GM12878 (cell line): ENCODE data around the gene COL6A1. TPM values are rescaled to one million over a fixed set of nuclear protein-coding genes. Genes with fewer than 3 reads are reported as not detected.

ENCODE experiments used
- ATAC-seq: fragments of 200-7000 bp; cut with Tn5 transposase; 3 replicates; pipeline ENCODE4 v1.9.1; 2020; ENCODE audit warnings: mild to moderate bottlenecking, moderate library complexity
- BruUV-seq: library from RNA; stranded (reverse); fragments of 400-500 nt; replicated peaks from 2 replicates; lab custom pipeline; 2021; lab: Mats Ljungman, UMichigan
- CTCF ChIA-PET: fragments of 300-600 bp; sonication (Branson Sonifier 250); formaldehyde crosslinking; extraction: SDS; loops from one replicate; lab custom pipeline; 2021; ENCODE audit warnings: inconsistent platforms; lab: Yijun Ruan, JAX
- POLR2A ChIA-PET: fragments of 350-600 bp; formaldehyde crosslinking; extraction: SDS; loops from one replicate; lab custom pipeline; 2021; ENCODE audit warnings: inconsistent platforms; lab: Charles Lee
- RAD21 ChIA-PET: fragments of 300-600 bp; sonication (Branson Sonifier 250); formaldehyde crosslinking; loops from one replicate; lab custom pipeline; 2023; ENCODE audit warnings: antibody characterized with exemption; ENCODE audit not compliant: unreplicated experiment; lab: Charles Lee
- SMC1A ChIA-PET: fragments of 300-600 bp; sonication (Branson Sonifier 250); formaldehyde crosslinking; loops from one replicate; lab custom pipeline; 2023; ENCODE audit not compliant: unreplicated experiment, uncharacterized antibody; lab: Charles Lee
- DNase-seq: peaks from one replicate; pipeline ENCODE4 v3.0.0-alpha.2; 2011; ENCODE audit warnings: low read depth, low spot score
- FAIRE-seq: peaks from 3 replicates; lab custom pipeline; 2011; peaks lifted over from hg19 to GRCh38; lab: Jason Lieb, UNC
- H2AFZ ChIP-seq: 2 replicates; pipeline ENCODE4 v1.6.0; 2011; ENCODE audit warnings: low read depth, low read length, control low read depth; ENCODE audit not compliant: control insufficient read depth
- H3K27ac ChIP-seq: 2 replicates; pipeline ENCODE4 v1.5.1; 2011; ENCODE audit warnings: control low read depth; ENCODE audit not compliant: control insufficient read depth, insufficient read depth
- H3K27me3 ChIP-seq, 2 experiments: replicated peaks in 1 of 2; 2 replicates each; pipeline versions ENCODE4 v1.6.0 to v1.6.1; 2011; ENCODE audit warnings: low read length in 1 of 2; ENCODE audit not compliant: control insufficient read depth in 2 of 2, insufficient read depth in 2 of 2
- H3K36me3 ChIP-seq, 2 experiments: 2 replicates each; pipeline ENCODE4 v1.5.1; 2011; ENCODE audit warnings: low read length in 1 of 2; ENCODE audit not compliant: control insufficient read depth in 2 of 2, insufficient read depth in 2 of 2
- H3K4me1 ChIP-seq: 2 replicates; pipeline ENCODE4 v1.6.1; 2011; ENCODE audit warnings: mild to moderate bottlenecking, low read length, moderate library complexity, mixed read lengths; ENCODE audit not compliant: control insufficient read depth, insufficient read depth
- H3K4me2 ChIP-seq: 2 replicates; pipeline ENCODE4 v1.6.0; 2011; ENCODE audit warnings: control low read depth; ENCODE audit not compliant: control insufficient read depth, insufficient read depth
- H3K4me3 ChIP-seq: fragments of 200-600 bp; sonication (generic); 2 replicates; pipeline ENCODE4 v1.5.1; 2016
- H3K79me2 ChIP-seq: 2 replicates; pipeline ENCODE4 v1.6.0; 2011; ENCODE audit warnings: low read length; ENCODE audit not compliant: control insufficient read depth, insufficient read depth
- H3K9ac ChIP-seq: 2 replicates; pipeline ENCODE4 v1.8.0; 2011; ENCODE audit warnings: low read length, control low read depth, mixed read lengths; ENCODE audit not compliant: control insufficient read depth, insufficient read depth
- H3K9me3 ChIP-seq: replicated peaks from 3 replicates; pipeline ENCODE4 v1.5.1; 2011; ENCODE audit warnings: mild to moderate bottlenecking, low read length; ENCODE audit not compliant: control insufficient read depth, insufficient read depth
- H4K20me1 ChIP-seq: 2 replicates; pipeline ENCODE4 v1.6.0; 2011; ENCODE audit not compliant: control insufficient read depth, insufficient read depth
- CREM ChIP-seq: IDR thresholded peaks from 2 replicates; pipeline ENCODE4 v1.6.1; 2014; ENCODE audit warnings: antibody characterized with exemption, low read depth
- ESRRA ChIP-seq: IDR thresholded peaks from 2 replicates; pipeline ENCODE4 v1.6.1; 2012; ENCODE audit warnings: mild to moderate bottlenecking, low read length, improper control_type of control experiment
- FOXK2 ChIP-seq: fragments of 450-650 bp; IDR thresholded peaks from 2 replicates; pipeline ENCODE4 v1.6.1; 2017; ENCODE audit warnings: mild to moderate bottlenecking, moderate library complexity
- HDGF ChIP-seq: fragments of 450-650 bp; IDR thresholded peaks from 2 replicates; pipeline ENCODE4 v1.6.1; 2016; ENCODE audit warnings: antibody characterized with exemption
- KAT2A ChIP-seq: conservative IDR thresholded peaks from 2 replicates; pipeline ENCODE4 v1.6.1; 2011; ENCODE audit warnings: low read depth, low read length; ENCODE audit not compliant: control insufficient read depth
- LARP7 ChIP-seq: fragments of 450-650 bp; IDR thresholded peaks from 2 replicates; pipeline ENCODE4 v1.6.1; 2017; ENCODE audit warnings: mild to moderate bottlenecking
- MTA2 ChIP-seq: fragments of 450-650 bp; IDR thresholded peaks from 2 replicates; pipeline ENCODE4 v1.6.1; 2016; ENCODE audit warnings: low read depth, mild to moderate bottlenecking, moderate library complexity
- NR2F1 ChIP-seq: fragments of 450-650 bp; conservative IDR thresholded peaks from 2 replicates; pipeline ENCODE4 v1.6.1; 2017; ENCODE audit warnings: mild to moderate bottlenecking
- PAX5 ChIP-seq: IDR thresholded peaks from 2 replicates; pipeline ENCODE4 v1.6.1; 2011; ENCODE audit warnings: low read depth, low read length, borderline replicate concordance
- PBX3 ChIP-seq: IDR thresholded peaks from 2 replicates; pipeline ENCODE4 v1.6.1; 2011; ENCODE audit warnings: mild to moderate bottlenecking, low read depth, low read length, moderate library complexity; ENCODE audit not compliant: insufficient replicate concordance
- POU2F2 ChIP-seq: IDR thresholded peaks from 3 replicates; pipeline ENCODE4 v1.6.1; 2011; ENCODE audit warnings: low read depth, mild to moderate bottlenecking, low read length, borderline replicate concordance
- RCOR1 ChIP-seq: conservative IDR thresholded peaks from 2 replicates; pipeline ENCODE4 v1.6.1; 2012; ENCODE audit warnings: low read depth, low read length, improper control_type of control experiment
- RFX5 ChIP-seq: IDR thresholded peaks from 2 replicates; pipeline ENCODE4 v1.6.1; 2011; ENCODE audit warnings: low read depth, low read length, improper control_type of control experiment
- ZBTB4 ChIP-seq: fragments of 450-650 bp; formaldehyde crosslinking; IDR thresholded peaks from 2 replicates; pipeline ENCODE4 v1.4.0; 2022; ENCODE audit warnings: mild to moderate bottlenecking, moderate library complexity
- WGBS: methylation state at CpG from one replicate; pipeline ENCODE4 v1.1.6; 2016; ENCODE audit warnings: low lambda C conversion rate; ENCODE audit not compliant: insufficient replicate concordance, insufficient coverage; ENCODE audit errors: missing lambda C conversion rate; 5-methylcytosine and 5-hydroxymethylcytosine counted together
- in situ Hi-C: fragments of 300-500 bp; cut with MboI; formaldehyde crosslinking; loops from 9 replicates; pipeline ENCODE4 v1.14.3; 2018; ENCODE audit warnings: mixed read lengths
- intact Hi-C: fragments of 100-400 bp; cut with micrococcal nuclease; formaldehyde crosslinking; loops from one replicate; pipeline ENCODE4 v1.14.2; 2022; ENCODE audit not compliant: unreplicated experiment
- polyA plus RNA-seq, 11 experiments: library from polyadenylated mRNA; depleted of rRNA in 4 of 11; unstranded in 6 of 11; stranded (reverse) in 5 of 11; fragments of >200 nt; fragmentation: Nextera tagmentation in 4 of 11; fragmentation: Illumina TruSeq in 1 of 11; extraction: Ambion mirVana in 4 of 11; extraction: Trizol in 1 of 11; gene quantifications; 1 replicate in 1 of 11; 2 replicates in 10 of 11; pipeline versions ENCODE4 v1.2.1 to v1.2.3, GENCODE V29; 2011 to 2016; ENCODE audit warnings: inconsistent platforms in 2 of 11, missing spikeins in 2 of 11, low read depth in 1 of 11
- total RNA-seq, 4 experiments: library from RNA; depleted of rRNA in 3 of 4; stranded (reverse); fragments of >200 nt in 3 of 4; fragmentation: Illumina TruSeq in 1 of 4; extraction: Trizol in 1 of 4; gene quantifications; 2 replicates each; pipeline versions ENCODE4 v1.2.1 to v1.2.3, GENCODE V29; 2013 to 2021

COL6A1 gene
- total and polyA plus RNA-seq, 10 of the 15 experiments (the other 5 are each of a cell fraction or from before 2014, with no cell fraction given), result 0.12 to 1.3 (median 0.20) TPM; not detected in 7

GRCh38 chr21:46037331-46038325, 56.1 kb downstream of the COL6A1 start:
- H3K27ac ChIP-seq, result no peak overlapping the region
- in situ Hi-C loops, result no loop called here
- no peak for ATAC-seq
- 74% methylated on average over 49 of the region's 52 CpGs for WGBS
- TF ChIP-seq RFX5 (no peak), LARP7 (no peak), ESRRA (no peak), CREM (no peak), PBX3 (no peak), FOXK2 (no peak), KAT2A (no peak), MTA2 (no peak), PAX5 (no peak), RCOR1 (no peak), ZBTB4 (no peak), HDGF (no peak), POU2F2 (no peak), NR2F1 (no peak)
- H3K36me3 ChIP-seq, result no peaks in the 10 kb centered on the region
- no peak for FAIRE-seq
- CTCF ChIA-PET, result no interaction called here
- H3K79me2 ChIP-seq, result no peaks in the 10 kb centered on the region
- RAD21 ChIA-PET, result no interaction called here
- no peaks in the 10 kb centered on the region for H3K4me1 ChIP-seq
- no peak overlapping the region for H3K4me3 ChIP-seq
- SMC1A ChIA-PET, result no interaction called here
- no peaks in the 10 kb centered on the region; the same call in 2 of the 3 replicates for H3K9me3 ChIP-seq
- no peak overlapping the region for H3K4me2 ChIP-seq
- intact Hi-C loops, result no loop called here
- H3K27me3 ChIP-seq, result no peaks in the 10 kb centered on the region
- H2AFZ ChIP-seq, result no peak overlapping the region
- no peak for DNase-seq
- no peaks in the 10 kb centered on the region for H4K20me1 ChIP-seq
- H3K9ac ChIP-seq, result no peak overlapping the region
- no TSS peak for BruUV-seq
- POLR2A ChIA-PET, result no interaction called here
